Measurements from ENCODE around the gene MSMP. TPM values are rescaled to one million over a fixed set of nuclear protein-coding genes. Genes with fewer than 3 reads are reported as not detected.

Gene MSMP
- total and polyA plus RNA-seq, 9 of the 15 experiments (the other 6 are each of a cell fraction or from before 2014, with no cell fraction given) = 0.60 TPM; not detected in 8

- TF ChIP-seq FOXO4 (CRISPR knock-in tag; IDR thresholded peaks at IDR 0.05) = no peak
- TF ChIP-seq ETV1 (tag; conservative IDR thresholded peaks at IDR 0.05; ENCODE audit: low read depth) = peak; percentile 88
- TF ChIP-seq NCOA1 (IDR thresholded peaks at IDR 0.05; ENCODE audit: low read depth) = no peak
- peak in 1 of 2 experiments; percentile 94; a peak in 1 of 4 replicates for TF ChIP-seq KDM4B (IDR thresholded peaks at IDR 0.05; ENCODE audit: borderline replicate concordance in 2 of 2, low read depth in 1 of 2)
- no peak for TF ChIP-seq ZBTB2 (IDR thresholded peaks at IDR 0.05)
- TF ChIP-seq ZNF318 (IDR thresholded peaks at IDR 0.05; ENCODE audit: borderline replicate concordance in 1 of 2, low read depth in 1 of 2) = no peak
- TF ChIP-seq MYBL2 (IDR thresholded peaks at IDR 0.05; ENCODE audit: low read depth) = no peak
- TF ChIP-seq MYBL2 (CRISPR knock-in tag; IDR thresholded peaks at IDR 0.05; ENCODE audit: borderline replicate concordance) = no peak
- no peak for TF ChIP-seq ZNF699 (CRISPR knock-in tag; IDR thresholded peaks at IDR 0.05; ENCODE audit: insufficient replicate concordance)
- no peak for TF ChIP-seq HNRNPUL1 (IDR thresholded peaks at IDR 0.05; ENCODE audit: low read length)
- peak; percentile 93 for TF ChIP-seq U2AF1 (optimal IDR thresholded peaks at IDR 0.05; ENCODE audit: low read depth, low read length)
- no peak for TF ChIP-seq NFXL1 (CRISPR knock-in tag; IDR thresholded peaks at IDR 0.05)
- TF ChIP-seq THAP12 (CRISPR knock-in tag; IDR thresholded peaks at IDR 0.05) = peak; percentile 97
Observed at GRCh38 chr9:35732185-35732799, 21.8 kb downstream of the MSMP start, which contains the start of the genes CREB3 and TLN1 (continued).

Measured in K562 (cell line).